Nephron progenitor cell (in vitro differentiated cells): Measurements from ENCODE around the gene KIAA1217.
A peak's percentile ranks its signal among the peaks of the same experiment; 100 is the strongest.

ENCODE experiments used
- DNase-seq: peaks from one replicate; pipeline ENCODE4 v3.0.0; 2021
- H3K27ac Mint-ChIP-seq: 2 replicates; pipeline ENCODE4 v1.8.0; 2021; ENCODE audit warnings: mild to moderate bottlenecking, moderate library complexity, mixed read lengths
- H3K27me3 Mint-ChIP-seq: 2 replicates; pipeline ENCODE4 v1.8.0; 2021; ENCODE audit warnings: mild to moderate bottlenecking, low read depth, mixed read lengths; ENCODE audit not compliant: poor library complexity
- H3K36me3 Mint-ChIP-seq: 2 replicates; pipeline ENCODE4 v1.8.0; 2021; ENCODE audit warnings: low read depth, mixed read lengths
- H3K4me1 Mint-ChIP-seq: 2 replicates; pipeline ENCODE4 v1.8.0; 2021; ENCODE audit warnings: mixed read lengths
- H3K4me3 Mint-ChIP-seq: 2 replicates; pipeline ENCODE4 v1.8.0; 2021; ENCODE audit warnings: mild to moderate bottlenecking, moderate library complexity, mixed read lengths
- H3K9me3 Mint-ChIP-seq: 2 replicates; pipeline ENCODE4 v1.8.0; 2021; ENCODE audit warnings: mild to moderate bottlenecking, moderate library complexity, mixed read lengths
- TF ChIP-seq, protein P1 (sequence below): fragments of 200-600 bp; sonication (generic); IDR thresholded peaks from 2 replicates; pipeline ENCODE4 v1.5.0; 2021; ENCODE audit warnings: antibody characterized with exemption

KIAA1217 gene

DNA sequence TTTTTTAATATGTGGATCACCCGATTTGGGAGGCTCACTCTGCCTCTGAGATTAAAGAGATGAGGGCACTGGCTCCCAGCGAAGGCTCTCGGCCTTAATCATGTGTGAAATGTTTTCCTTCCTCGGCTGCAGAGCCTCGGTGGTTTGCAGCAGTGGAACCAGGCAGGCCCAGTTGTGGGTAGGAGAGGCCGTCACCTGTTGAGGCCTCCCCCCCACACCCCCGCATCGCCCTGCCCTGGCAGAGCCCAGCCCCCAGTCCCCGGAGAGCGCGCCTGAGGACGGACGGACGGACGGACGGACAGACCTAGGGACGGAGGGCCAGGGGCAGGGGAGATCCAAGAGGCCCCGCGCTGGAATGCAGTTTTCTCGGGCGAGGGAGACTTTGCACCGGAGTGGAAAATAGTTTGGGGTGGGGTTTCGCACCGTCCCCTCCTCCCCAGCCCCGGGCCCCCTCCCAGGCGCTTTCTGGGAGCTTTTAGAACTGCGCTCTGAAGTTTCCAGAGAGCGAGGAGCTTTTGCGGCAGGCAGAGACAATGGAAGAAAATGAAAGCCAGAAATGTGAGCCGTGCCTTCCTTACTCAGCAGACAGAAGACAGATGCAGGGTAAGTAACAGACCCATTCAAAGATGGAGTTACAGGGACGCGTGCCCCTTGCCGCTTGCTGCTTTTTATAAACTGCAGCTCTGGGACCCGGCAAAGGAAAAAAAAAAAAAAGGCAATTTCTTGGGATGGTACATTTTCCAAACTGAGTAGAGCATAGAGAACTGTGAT, at the start of gene KIAA1217:
TSS of gene KIAA1217 (plus strand) at position 478 of the 771 bp plus-strand sequence. CDS start at position 534, 56 bp downstream.
- DNase-seq, result peak; percentile 68
- no peaks in the 10 kb centered on the region for H3K27me3 Mint-ChIP-seq
- peak within 1 kb of the TSS; percentile 94 for H3K4me3 Mint-ChIP-seq
- H3K36me3 Mint-ChIP-seq, result peaks cover 14% of the 10 kb centered on the region
- TF ChIP-seq, protein P1, sequence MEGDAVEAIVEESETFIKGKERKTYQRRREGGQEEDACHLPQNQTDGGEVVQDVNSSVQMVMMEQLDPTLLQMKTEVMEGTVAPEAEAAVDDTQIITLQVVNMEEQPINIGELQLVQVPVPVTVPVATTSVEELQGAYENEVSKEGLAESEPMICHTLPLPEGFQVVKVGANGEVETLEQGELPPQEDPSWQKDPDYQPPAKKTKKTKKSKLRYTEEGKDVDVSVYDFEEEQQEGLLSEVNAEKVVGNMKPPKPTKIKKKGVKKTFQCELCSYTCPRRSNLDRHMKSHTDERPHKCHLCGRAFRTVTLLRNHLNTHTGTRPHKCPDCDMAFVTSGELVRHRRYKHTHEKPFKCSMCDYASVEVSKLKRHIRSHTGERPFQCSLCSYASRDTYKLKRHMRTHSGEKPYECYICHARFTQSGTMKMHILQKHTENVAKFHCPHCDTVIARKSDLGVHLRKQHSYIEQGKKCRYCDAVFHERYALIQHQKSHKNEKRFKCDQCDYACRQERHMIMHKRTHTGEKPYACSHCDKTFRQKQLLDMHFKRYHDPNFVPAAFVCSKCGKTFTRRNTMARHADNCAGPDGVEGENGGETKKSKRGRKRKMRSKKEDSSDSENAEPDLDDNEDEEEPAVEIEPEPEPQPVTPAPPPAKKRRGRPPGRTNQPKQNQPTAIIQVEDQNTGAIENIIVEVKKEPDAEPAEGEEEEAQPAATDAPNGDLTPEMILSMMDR, result no peak
- H3K9me3 Mint-ChIP-seq, result no peaks in the 10 kb centered on the region
- peaks cover 79% of the 10 kb centered on the region for H3K4me1 Mint-ChIP-seq
- peak within 1 kb of the TSS; percentile 99 for H3K27ac Mint-ChIP-seq

- H3K36me3 Mint-ChIP-seq, result no peaks in the 10 kb centered on the region
- peaks cover 7% of the 10 kb centered on the region for H3K4me1 Mint-ChIP-seq
- H3K27me3 Mint-ChIP-seq, result peaks cover 2% of the 10 kb centered on the region
- peaks cover 10% of the 10 kb centered on the region for H3K9me3 Mint-ChIP-seq
- no peak overlapping the region for H3K4me3 Mint-ChIP-seq
- TF ChIP-seq, protein P1, result no peak
- no peak for DNase-seq
- H3K27ac Mint-ChIP-seq, result no peak overlapping the region
Observed at GRCh38 chr10:24162206-24162985, 46.5 kb upstream of the KIAA1217 start.

DNA sequence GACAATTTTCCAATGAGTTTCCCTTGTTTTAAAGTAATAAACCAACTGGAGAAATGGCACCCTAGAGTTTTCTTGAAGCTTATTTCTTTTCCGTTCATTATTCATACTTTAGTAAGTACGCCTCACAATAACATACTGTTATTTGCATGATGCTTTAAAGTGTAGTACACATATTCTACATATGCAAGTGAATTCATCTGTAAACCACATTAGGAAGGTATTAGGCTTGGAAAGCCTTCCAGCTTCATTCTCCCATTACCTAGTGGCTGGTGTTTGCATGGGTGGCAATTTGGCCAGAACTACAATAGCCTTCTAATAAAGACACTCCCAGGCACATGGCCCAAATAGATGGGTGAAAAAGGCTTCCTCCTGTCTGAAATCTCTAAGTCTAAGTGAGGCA, 45.5 kb upstream of the KIAA1217 start:
- Mint-ChIP-seq H3K9me3 (peaks cover 1% of the 10 kb centered on the region), H3K27ac (no peak overlapping the region), H3K36me3 (no peaks in the 10 kb centered on the region), H3K4me1 (peaks cover 9% of the 10 kb centered on the region), H3K4me3 (no peak overlapping the region), H3K27me3 (peaks cover 2% of the 10 kb centered on the region)
- DNase-seq, result no peak
- TF ChIP-seq, protein P1, result no peak

DNA sequence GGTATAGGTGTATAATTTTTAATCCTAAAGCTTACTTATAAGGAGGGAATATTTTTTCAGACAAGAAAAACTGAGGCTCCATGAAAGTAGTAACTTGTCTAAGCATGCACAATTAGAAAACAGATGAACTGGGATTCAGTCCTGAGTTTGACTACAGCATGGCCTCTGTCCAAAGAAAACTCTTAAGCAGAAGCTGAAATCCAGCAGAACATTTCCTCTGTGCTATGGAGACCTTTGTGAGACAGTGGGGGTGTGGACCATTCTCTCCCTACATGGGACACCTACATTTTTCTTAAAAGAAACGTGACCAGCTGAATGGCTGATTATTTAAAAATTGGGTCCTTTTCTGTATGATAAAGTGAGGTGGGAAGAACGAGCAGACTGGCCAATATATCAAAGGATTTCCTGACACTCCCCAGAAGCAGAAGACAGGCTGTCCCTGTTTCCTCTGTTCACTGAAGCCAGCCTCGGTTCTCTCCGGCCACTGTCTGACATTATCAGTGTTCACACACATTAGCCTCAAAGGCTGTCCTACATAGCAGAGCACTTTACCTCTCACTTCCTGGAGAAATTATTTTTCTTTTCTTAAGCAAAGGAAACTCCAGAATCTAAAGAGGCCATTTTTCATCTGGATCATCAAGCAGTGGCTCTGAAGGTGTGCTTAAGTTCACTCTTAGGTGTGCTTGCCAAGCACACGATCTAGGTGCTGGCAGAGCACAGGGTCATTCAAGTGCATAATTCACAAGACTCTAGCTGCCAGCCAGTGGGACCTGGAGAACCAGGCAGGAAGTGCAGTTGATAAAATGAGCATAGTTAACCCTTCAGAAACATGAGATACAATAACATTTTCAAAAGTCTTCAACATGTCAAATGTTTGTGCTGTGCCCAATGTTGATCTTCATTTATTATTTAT, 40.4 kb upstream of the KIAA1217 start:
- no peaks in the 10 kb centered on the region for H3K36me3 Mint-ChIP-seq
- H3K27ac Mint-ChIP-seq, result peak overlapping the region; percentile 68
- TF ChIP-seq, protein P1, result no peak
- H3K4me1 Mint-ChIP-seq, result peaks cover 30% of the 10 kb centered on the region
- peaks cover 2% of the 10 kb centered on the region for H3K27me3 Mint-ChIP-seq
- no peak overlapping the region for H3K4me3 Mint-ChIP-seq
- peaks cover 12% of the 10 kb centered on the region for H3K9me3 Mint-ChIP-seq
- no peak for DNase-seq

DNA sequence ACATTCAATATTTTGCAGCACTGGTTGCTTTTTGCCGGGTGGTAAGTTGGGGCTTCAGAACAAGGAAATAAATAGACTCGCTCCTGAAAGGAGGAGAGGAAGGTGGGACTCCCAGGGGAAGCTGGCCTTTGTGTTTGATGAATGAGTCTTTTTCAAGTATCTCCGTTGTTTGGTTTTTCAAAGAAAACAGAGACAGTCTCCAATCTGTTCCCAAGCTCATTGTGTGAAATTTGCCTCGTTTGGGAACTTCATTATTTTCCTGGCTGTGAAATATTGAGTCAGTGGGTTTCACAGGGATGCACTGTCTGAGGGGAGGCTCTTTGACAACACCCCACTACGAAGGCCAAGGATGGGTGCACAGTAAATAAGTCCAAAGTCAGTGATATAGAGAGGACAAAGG, 38.7 kb upstream of the KIAA1217 start:
- H3K36me3 Mint-ChIP-seq, result no peaks in the 10 kb centered on the region
- peaks cover 20% of the 10 kb centered on the region for H3K9me3 Mint-ChIP-seq
- no peaks in the 10 kb centered on the region for H3K27me3 Mint-ChIP-seq
- H3K27ac Mint-ChIP-seq, result peak overlapping the region; percentile 62
- peaks cover 30% of the 10 kb centered on the region for H3K4me1 Mint-ChIP-seq
- no peak for DNase-seq
- H3K4me3 Mint-ChIP-seq, result no peak overlapping the region
- TF ChIP-seq, protein P1, result no peak
